Measurements from ENCODE around the gene EBF3. TPM values are rescaled to one million over a fixed set of nuclear protein-coding genes. Genes with fewer than 3 reads are reported as not detected.

Gene EBF3
- total RNA-seq, 1 donor from 2014 or later, result 5.8 TPM

DNA sequence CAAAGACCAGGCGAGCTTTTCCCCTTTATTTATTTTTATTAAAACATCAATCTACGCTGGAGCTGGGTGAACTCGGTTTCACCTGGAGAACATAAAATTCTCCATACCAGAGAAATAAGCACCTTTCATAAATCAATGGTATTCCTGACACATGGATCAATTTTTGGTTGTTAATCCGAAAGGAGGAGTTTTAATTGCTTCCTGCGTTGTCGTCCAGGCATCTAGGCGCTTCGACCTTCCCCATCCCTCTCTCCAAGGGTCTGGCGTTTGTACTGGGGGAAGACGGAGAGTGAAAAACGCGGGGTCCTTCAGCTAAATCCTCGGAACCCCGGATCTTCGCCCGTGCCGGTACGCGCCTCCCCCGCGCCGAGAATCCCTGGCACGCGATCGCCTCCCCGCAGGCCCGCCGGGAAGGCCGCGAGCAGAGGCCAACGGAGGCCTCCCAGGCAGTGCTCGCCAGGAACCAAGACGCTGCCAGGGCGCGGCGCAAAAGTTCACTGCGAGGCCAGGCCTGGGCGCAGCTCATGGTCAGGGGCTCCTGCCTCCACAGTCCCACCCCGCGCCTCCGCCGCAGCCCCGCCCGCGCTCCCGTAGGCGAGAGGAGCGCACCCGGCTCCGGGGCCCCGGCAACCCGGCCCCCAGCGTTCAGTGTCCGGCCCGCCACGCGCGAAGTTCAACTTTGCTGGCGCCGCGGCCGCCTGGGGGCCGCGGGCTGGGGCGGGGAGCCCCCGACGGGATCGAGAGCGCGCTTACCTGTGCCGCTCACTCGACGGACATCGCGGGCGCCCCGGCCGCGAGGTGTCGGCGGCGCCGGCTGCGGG, 8.3 kb upstream of the EBF3 start:
- intact Hi-C loops (cut with DNase I), result loop anchor here (5.0 to 10.0 kb wide), 4 partner anchors 132 to 1708 kb away; no protein-coding TSS in a partner anchor
- DNase-seq (ENCODE audit: low spot score), result no peak

DNA sequence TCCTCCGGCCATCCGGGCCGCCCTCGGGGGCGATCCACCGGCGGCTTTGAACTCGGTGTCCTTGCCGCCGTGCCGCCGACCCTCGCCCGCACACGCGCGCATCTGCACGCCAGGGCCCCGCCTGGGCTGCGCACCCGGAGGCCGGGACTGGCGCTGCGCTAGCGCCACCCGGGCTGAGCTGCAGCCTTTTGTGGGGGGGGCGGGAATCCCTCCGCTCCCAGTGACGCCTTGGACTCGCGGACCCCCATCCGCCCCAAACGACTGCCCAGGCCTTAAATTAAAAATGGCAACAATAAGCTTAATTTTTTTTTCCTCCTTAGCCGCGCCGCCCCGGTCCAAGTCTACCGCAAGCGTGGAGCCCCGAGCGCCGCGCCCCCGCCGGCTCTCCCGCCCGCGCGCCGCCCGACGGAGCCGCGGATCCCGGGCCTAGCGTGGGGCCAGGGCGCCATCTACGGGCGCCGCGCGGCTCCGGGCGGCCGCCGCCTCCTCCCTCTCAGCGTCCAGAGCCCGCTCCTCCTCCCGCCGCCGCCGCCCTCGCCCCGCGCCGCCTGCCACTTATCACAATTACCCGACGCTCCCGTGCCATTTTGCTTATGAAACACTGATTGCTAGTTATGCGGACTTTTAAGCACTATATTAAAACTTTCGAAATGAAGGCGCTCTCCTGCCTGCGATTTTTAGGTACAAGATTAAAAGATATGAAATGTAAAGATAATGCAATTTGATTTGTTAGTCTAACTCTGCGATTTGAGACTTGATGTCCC, 7.5 kb upstream of the EBF3 start:
- DNase-seq (ENCODE audit: low spot score), result no peak
- intact Hi-C loops (cut with DNase I), result loop anchor here (5.0 to 10.0 kb wide), 4 partner anchors 133 to 1707 kb away; no protein-coding TSS in a partner anchor

DNA sequence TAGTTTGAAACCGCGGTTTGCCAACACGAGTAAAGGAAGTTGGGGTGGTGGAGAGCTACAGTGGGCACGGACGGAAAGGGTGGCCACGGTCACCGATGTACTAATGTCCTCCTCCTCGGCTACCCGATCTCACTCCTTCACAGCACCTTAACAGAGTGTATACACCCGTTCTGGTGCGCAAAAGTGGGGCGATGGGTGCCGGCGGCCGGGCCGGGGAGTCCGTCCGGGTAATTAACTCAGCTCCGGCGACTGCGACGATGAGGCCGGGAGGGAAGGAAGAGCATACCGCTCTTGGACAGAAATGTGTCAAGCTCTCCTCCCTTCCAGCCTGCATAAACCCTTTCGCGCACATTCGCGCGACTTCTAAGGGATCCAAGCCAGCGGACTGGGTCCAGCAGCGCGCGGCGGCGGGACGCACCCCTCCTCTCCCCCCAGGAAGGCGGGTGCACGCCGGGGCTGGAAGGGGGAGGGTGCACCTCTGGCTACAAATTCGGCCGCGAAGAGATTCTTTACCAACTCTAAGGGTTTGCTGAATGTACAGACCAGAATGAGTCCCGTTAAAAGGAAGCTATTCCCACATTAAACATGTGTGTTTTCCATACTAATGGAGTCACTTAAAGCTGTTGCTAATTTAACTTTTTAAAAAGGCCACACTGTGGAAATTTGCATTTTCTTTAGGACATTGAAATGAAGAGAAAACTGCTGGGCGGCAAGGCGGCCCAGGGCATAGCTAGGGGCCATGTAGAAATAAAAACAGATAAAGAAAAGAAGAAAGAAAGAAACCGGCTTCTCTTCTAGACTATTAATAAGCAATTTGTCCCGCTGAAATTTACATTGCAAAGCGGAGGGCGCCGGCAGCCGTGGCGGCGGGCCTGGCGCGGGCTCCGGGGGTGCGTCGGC, 6.6 kb upstream of the EBF3 start:
- intact Hi-C loops (cut with DNase I), result loop anchor here (5.0 to 10.0 kb wide), 4 partner anchors 134 to 1706 kb away; no protein-coding TSS in a partner anchor
- no peak for DNase-seq (ENCODE audit: low spot score)

DNA sequence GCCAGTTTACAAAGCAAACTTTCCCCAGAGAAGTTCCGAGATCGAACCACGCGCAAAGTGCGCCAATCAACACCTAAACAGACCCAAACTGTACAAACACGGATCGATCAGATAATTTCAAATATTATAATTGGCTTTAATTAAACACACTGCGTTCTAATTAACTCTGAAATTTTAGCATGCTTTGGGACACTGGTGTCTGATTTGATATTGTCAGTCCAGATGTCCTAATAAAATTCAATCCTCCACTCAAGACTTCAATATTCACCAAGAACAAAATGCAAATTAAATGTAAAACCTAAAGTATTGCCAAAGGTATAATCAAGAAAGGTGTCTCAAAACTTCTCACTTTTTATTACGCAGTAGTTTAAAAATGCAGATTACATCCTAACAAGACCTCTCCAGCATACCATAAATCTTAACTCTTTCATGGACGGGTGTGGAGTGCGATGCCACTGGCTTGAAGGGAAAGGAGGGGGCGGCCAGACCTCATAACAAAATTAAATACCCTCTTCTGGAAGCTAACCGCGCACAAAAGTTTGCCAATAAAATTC, 5.9 kb upstream of the EBF3 start:
- no peak for DNase-seq (ENCODE audit: low spot score)
- intact Hi-C loops (cut with DNase I), result loop anchor here (1.0 to 10.0 kb wide), 7 partner anchors 78 to 1705 kb away; no protein-coding TSS in a partner anchor

DNA sequence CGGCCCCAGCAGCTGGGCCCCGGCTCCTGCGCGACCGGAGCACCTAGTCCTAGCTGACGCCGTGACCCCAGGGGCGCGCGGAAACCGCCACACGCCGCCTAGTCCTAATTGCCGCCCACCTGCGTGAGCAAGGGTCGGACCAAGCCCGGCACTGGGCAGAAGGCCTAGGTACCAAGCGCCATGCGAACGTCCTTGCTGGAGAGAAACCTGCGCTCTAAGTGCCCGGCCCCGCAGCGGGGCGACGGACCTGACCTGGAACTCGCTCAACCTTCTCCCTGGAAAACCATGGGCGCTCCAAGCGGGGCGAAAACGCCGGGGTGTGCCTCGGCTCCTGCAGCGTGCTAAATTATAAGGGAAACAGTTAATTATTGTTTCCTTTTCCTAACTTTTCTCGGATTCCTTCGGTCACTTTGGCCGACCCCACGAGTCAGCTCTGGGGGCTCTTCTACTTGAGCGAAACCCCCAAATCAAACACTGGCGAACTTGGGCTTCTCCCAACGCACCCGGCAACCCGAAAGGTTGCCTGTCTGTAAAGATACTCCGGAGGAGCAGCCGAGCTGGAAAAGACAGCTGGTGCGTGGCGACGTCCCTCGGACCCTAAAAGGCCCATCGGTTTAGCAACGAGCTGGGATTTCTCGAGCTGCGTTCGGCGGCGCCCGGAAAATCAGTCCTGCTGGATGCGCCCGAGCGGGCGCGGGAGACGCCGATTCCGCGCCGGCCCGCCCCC, 5.3 kb upstream of the EBF3 start:
- intact Hi-C loops (cut with DNase I), result loop anchor here (1.0 to 5.0 kb wide), 3 partner anchors 77 to 937 kb away; no protein-coding TSS in a partner anchor
- DNase-seq (ENCODE audit: low spot score), result no peak

DNA sequence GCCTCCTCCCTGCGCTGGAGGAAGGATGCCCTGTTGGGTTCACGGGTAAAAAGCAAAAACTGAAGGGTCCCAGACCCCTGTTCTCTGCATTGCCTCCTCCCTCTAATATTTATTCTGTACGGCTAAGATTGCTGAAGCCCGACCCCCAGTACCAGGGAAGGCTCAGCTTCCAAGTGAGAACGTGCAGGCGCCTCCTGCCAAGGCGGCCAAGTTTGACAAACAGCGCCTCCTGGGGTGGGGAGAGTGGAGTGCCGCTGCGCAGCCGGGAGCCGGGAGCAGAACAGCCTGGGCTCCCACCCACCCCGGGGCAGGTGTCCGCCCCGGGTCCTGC, 4.7 kb upstream of the EBF3 start:
- intact Hi-C loops (cut with DNase I), result loop anchor here (1.0 to 5.0 kb wide), 3 partner anchors 77 to 937 kb away; no protein-coding TSS in a partner anchor
- no peak for DNase-seq (ENCODE audit: low spot score)

DNA sequence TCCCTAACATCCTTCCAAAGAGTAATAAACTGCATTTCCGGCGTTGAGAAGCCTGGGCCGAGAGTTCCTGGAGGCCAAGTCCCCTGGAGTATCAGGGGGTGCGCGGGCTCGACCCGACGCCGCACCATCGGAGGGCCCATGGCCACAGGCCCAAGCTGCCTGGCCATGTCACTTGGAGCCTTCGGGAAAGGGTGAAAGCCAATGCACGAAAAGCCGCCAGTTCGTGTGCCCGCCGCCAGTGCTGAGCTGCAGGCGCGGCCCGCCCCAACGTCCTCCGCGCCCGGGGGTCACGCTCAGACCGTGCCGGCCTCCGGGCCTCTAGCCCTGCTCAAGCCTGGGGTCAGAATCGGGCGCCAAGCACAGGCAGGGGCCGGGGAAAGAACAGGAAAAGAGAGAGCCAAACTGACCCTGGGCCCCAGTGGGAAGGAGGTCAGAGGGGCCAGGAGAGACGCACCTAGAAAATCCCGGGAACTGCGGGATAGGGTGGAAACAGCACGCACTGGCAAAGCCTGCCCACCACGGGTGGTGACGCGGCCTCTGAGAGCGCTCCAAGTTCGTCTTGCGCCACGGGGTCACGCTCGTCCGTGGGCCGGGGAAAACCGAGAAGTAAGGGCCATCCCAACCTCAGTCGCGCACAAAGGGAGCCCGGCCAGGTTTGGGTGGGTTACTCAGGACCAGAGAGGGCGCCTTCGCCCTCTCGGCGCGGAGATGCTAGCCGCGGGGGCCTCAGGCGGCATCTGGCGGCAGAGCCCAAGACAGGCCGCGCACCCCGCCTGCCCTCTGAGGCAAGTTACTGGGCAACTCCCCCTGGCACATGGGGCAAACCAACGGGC, 4.2 kb upstream of the EBF3 start:
- intact Hi-C loops (cut with DNase I), result loop anchor here (5.0 kb wide), 2 partner anchors 76 to 116 kb away; no protein-coding TSS in a partner anchor
- no peak for DNase-seq (ENCODE audit: low spot score)

DNA sequence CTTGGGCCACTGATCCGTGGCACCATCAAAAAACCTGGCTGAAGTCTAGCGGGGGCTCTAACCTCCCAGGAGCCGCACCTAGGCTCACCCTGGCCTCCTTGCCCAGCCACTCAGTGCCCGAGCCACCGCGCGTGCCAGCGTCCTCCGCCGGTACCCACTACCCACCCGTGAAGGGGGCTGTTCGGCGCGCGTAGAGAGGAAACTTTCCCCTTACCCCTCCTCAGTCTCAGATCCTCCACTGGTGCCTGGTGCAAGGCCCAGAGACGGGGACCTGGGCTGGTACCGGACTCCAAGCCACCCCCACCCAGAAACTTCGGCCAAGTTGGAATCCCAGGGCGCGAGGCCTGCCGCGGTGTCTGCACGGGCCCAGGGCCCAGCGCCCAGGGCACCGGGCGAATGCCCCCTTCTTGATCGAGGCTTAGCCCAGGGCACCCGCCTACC, 3.5 kb upstream of the EBF3 start:
- intact Hi-C loops (cut with DNase I), result loop anchor here (5.0 kb wide), 2 partner anchors 75 to 115 kb away; no protein-coding TSS in a partner anchor
- DNase-seq (ENCODE audit: low spot score), result no peak

DNA sequence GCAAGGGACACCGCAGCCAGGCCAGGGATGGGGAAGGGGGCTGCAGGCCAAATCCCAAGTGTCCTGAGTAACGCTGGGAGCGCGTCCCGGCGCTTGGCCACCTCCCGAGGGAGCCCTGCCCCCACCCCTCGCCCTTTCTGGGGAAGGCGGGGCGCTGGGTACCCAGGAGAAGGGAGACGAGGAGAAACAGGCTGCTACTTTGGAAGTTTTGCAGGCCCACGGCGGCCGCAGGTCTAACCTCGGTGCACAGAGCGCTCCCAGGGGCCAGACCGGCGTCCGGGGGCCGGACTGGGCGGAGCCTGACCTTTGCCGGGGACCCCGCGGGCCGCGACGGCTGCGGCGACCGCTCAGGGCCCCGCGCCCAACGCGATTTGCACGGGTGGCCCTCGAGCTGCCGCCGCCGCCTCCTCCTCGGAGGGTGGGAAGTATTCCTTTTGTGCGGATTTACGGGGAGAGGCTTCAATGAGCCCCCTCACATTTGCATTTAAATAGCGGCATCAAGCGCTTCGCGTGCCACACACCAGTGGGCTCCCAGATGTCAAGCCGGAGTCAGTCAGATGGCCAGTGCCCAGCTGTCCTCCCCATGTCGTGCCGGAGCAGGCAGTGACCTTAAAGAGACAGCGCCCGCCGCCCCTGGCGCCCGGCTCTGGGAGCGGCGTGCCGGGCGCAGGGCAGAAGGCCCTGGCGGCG, 3.0 kb upstream of the EBF3 start:
- intact Hi-C loops (cut with DNase I), result loop anchor here (5.0 kb wide), 2 partner anchors 75 to 115 kb away; no protein-coding TSS in a partner anchor

DNA sequence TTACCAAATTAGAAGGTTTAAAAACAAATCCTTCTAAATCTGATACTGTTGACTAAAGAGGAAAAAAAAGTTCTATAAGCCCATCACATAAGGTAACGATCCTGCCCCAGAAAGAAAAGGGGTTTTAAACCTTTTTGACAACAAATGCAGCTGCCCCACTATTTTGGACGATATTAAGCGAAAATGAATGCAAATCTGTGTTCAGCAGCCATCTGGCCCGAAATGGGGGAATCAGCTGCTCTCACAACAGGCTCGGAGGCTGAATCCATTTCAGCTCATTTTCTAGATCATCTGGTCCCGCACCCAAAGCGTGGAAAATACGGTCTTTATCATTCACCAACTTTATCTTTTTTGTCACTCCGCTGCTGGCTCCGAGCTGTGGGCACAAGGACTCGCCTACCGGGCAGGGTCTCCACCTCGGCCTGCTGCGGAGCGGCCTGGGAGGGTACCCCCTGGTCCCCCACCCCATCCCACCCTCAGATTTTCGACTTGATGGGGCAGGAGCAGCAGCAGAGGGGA, 2.4 kb upstream of the EBF3 start:
- no peak for DNase-seq (ENCODE audit: low spot score)
- intact Hi-C loops (cut with DNase I), result loop anchor here (5.0 kb wide), 2 partner anchors 74 to 114 kb away; no protein-coding TSS in a partner anchor

More for the DNA sequence above, 3.0 kb upstream of the EBF3 start:
- no peak for DNase-seq (ENCODE audit: low spot score)

DNA sequence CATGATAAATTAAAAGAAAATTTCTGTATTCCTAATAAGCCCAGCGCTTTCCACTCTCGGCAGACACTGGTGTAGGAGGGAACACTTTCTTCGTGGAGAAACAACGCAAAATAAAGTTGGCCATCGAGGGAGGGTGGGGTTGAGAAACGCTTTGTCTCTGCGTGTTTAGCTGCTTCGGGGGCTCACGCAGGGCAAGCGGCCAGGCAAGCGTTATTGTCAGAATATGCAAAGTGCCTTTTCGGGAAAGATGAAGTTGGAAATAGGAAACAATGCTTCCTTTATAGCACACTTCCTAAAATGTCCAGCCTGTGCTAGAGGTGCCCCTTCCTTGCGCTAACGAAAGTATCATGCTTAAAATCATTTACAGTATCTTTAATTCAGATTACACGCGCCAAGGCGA, 1.9 kb upstream of the EBF3 start:
- DNase-seq (ENCODE audit: low spot score), result no peak
- intact Hi-C loops (cut with DNase I), result loop anchor here (5.0 kb wide), 2 partner anchors 74 to 114 kb away; no protein-coding TSS in a partner anchor

DNA sequence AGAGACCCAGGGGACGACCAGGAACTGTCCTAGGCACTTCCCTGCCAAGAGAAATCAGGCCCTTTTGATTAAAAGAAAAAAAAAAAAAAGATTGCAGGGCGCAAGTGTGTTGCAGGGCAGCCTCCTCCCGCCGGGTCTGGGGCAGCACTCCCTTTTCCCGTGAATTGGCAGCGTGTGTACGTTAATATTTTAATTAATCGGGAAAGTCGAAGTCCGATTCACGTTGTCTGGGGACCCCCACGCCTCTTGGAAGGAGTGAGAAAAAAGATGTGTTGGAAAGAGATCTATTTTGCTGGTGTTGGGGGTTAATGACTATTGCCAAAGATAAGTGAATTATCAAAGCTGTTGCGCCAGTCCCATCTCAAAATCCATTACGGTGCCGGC, 1.3 kb upstream of the EBF3 start:
- DNase-seq (ENCODE audit: low spot score), result no peak
- intact Hi-C loops (cut with DNase I), result loop anchor here (5.0 kb wide), 2 partner anchors 73 to 113 kb away; no protein-coding TSS in a partner anchor

DNA sequence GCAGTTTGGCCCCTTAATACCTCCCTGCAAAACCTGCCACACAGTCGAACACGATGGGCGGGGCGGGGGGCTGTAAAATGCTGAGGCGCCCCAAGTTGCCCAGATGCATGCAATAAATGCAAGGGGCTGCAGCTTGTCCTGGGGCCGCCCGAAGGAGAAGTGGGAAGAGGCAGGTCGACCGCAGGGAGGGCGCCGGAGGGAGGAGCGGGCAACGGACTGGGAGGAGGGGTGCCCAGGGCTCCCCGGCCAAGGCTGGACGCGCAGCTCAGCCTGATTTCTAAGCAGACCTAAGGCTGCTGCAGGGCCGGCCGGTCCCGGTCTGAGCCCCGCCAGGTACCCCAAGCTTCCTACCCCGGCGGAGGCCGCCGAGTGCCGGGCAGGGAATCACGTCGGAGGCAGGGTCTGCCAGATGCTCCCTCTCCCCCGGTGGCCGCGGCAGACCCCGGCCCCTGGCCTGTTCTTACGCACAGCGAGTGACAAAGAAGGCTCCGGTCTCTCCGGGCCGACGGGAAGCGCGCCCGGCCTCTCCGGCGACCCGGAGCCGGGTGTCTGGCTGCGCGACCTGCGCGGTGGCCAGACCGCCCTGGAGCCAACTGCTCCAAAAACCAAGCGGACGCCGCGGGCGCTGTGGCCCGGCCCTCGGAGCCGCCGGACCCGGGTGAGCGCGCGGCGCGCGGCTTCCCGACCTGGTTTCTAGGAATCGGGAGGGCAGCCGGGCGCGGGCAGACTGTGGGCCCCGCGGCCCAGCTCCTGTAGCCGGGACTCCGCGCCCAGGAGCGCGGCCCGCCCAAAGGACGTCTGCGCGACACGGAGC, 744 bp upstream of the EBF3 start:
- intact Hi-C loops (cut with DNase I), result loop anchor here (5.0 kb wide), 2 partner anchors 73 to 113 kb away; no protein-coding TSS in a partner anchor

DNA sequence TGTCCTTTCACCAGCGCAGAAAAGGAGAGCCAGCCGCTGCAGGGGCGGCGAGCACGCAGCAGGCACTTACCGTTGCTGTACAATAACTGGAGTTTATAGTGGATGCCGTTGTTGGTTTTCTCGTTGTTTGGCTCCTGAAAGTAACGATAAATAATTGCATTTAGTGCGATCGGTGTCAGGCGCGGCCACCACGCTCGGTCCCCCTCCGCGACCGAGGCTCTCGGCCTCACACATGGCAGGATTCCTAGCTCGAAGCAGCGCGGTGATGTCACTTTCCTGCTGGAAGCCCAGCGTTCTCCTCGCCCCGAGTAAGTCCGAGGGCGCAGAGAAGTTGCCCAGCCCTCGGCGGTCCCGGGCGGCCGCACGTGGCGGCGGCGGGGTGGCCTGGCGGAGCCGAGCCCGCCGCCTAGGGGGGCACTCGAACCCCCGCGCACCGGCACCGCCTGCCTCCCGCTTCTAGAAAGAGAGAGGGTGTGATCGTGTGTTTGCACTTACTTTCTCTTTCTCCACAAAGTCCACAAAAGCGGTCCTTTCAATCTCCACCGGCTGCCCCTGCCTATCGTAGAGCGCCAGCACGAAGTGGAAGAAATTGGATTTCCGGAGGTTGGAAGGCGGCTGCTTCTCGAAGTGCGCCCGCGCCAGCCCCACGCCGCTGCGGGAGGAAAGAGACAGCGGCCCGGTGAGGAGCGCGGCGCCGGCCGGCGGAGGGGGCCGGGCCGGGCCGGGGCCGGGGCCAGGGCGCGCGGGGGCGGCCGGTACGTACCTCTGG, 1.0 kb downstream of the EBF3 start:
- intact Hi-C loops (cut with DNase I), result no loop called here
- no peak for DNase-seq (ENCODE audit: low spot score)

More for the DNA sequence above, 744 bp upstream of the EBF3 start:
- DNase-seq (ENCODE audit: low spot score), result no peak

Data from cardiac septum (tissue), 1 donor.